Breast epithelium (tissue), 4 donors: Measurements from ENCODE around the gene DYNC1H1. TPM values are rescaled to one million over a fixed set of nuclear protein-coding genes. Genes with fewer than 3 reads are reported as not detected.
A peak's percentile ranks its signal among the peaks of the same experiment; 100 is the strongest.
"Not testable (repeated sequence)": the region's sequence is repeated elsewhere in the genome, so short reads cannot be mapped to it uniquely, and the experiment has no call there.

Experiments
- DNase-seq, 2 donors: peaks; one replicate each; pipeline ENCODE4 v3.0.0-alpha.2; 2019; ENCODE audit warnings: low spot score in 2 of 2
- H3K27ac ChIP-seq, 2 donors: fragments of 200-600 bp; sonication (generic) in 1 of 2; one replicate each; pipeline ENCODE4 v1.5.1; 2016 to 2019; ENCODE audit warnings: mild to moderate bottlenecking in 1 of 2
- H3K27me3 ChIP-seq, 2 donors: fragments of 200-600 bp; sonication (generic) in 1 of 2; one replicate each; pipeline versions ENCODE4 v1.5.1 to v1.6.0; 2017 to 2019; ENCODE audit warnings: control low read depth in 1 of 2, mild to moderate bottlenecking in 1 of 2
- H3K36me3 ChIP-seq: fragments of 200-600 bp; one replicate; pipeline ENCODE4 v1.5.1; 2019
- H3K4me1 ChIP-seq, 2 donors: fragments of 200-600 bp; sonication (generic); one replicate each; pipeline ENCODE4 v1.5.1; 2016 to 2019; ENCODE audit warnings: control low read depth in 1 of 2
- H3K4me3 ChIP-seq, 3 donors: fragments of 200-600 bp; sonication (generic); 1 replicate in 2 of 3; 2 replicates in 1 of 3; pipeline ENCODE4 v1.5.1; 2016 to 2019; ENCODE audit warnings: mild to moderate bottlenecking in 3 of 3, moderate library complexity in 2 of 3
- H3K9me3 ChIP-seq, 2 donors: fragments of 200-600 bp; sonication (generic) in 1 of 2; one replicate each; pipeline ENCODE4 v1.5.1; 2016 to 2019; ENCODE audit warnings: control low read depth in 1 of 2
- POLR2A ChIP-seq: fragments of 450-650 bp; IDR thresholded peaks from one replicate; pipeline ENCODE4 v1.6.1; 2016; ENCODE audit warnings: antibody characterized with exemption, mild to moderate bottlenecking, moderate library complexity
- POLR2AphosphoS5 ChIP-seq, 3 donors: sonication (generic); formaldehyde crosslinking; IDR thresholded peaks; one replicate each; pipeline ENCODE4 v1.6.1; 2017; ENCODE audit warnings: antibody characterized with exemption in 3 of 3
- intact Hi-C: fragments of 100-400 bp; cut with DNase I; formaldehyde crosslinking; loops from one replicate; pipeline ENCODE4 v1.15.1; 2023; ENCODE audit warnings: low total_unique reads
- total RNA-seq, 3 donors: library from RNA; depleted of rRNA; stranded (reverse); fragments of >200 nt; gene quantifications; one replicate each; pipeline ENCODE4 v1.1.0, GENCODE V29; 2016
- TF ChIP-seq, protein P1 (sequence below), 3 donors: fragments of 450-650 bp; IDR thresholded peaks; one replicate each; pipeline ENCODE4 v1.5.1; 2016 to 2017; ENCODE audit warnings: antibody characterized with exemption in 3 of 3, mild to moderate bottlenecking in 3 of 3, moderate library complexity in 3 of 3

The DYNC1H1 gene
- total RNA-seq, 3 donors from 2014 or later: 355 to 424 (median 391) TPM

DNA sequence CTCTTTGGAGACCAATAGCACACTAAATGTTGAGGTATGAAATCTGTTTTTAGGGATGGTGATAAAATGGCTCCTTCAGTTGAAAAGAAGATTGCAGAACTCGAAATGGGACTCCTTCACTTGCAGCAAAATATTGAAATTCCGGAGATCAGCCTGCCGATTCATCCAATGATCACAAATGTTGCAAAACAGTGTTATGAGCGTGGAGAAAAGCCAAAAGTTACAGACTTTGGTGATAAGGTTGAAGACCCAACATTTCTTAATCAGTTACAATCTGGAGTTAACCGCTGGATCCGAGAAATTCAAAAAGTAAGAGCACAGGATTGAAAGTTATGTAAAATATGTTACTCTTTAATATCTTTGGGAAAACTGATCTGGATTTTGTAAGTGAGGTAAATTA lies 15.3 kb downstream of the DYNC1H1 start:
- Histone ChIP-seq H3K4me1 (peaks cover 0 to 7% of the 10 kb centered on the region in 2 donors), H3K9me3 (no peaks in the 10 kb centered on the region), H3K36me3 (no peaks in the 10 kb centered on the region), H3K4me3 (no peak overlapping the region), H3K27ac (peak overlapping the region; percentile 83 to 89), H3K27me3 (no peaks in the 10 kb centered on the region)
- no peak for DNase-seq
- intact Hi-C loops: no loop called here
- TF ChIP-seq POLR2A (no peak), POLR2AphosphoS5 (IDR thresholded peaks at IDR 0.05) (no peak)
- TF ChIP-seq, protein P1, sequence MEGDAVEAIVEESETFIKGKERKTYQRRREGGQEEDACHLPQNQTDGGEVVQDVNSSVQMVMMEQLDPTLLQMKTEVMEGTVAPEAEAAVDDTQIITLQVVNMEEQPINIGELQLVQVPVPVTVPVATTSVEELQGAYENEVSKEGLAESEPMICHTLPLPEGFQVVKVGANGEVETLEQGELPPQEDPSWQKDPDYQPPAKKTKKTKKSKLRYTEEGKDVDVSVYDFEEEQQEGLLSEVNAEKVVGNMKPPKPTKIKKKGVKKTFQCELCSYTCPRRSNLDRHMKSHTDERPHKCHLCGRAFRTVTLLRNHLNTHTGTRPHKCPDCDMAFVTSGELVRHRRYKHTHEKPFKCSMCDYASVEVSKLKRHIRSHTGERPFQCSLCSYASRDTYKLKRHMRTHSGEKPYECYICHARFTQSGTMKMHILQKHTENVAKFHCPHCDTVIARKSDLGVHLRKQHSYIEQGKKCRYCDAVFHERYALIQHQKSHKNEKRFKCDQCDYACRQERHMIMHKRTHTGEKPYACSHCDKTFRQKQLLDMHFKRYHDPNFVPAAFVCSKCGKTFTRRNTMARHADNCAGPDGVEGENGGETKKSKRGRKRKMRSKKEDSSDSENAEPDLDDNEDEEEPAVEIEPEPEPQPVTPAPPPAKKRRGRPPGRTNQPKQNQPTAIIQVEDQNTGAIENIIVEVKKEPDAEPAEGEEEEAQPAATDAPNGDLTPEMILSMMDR (IDR thresholded peaks at IDR 0.05): no peak

DNA sequence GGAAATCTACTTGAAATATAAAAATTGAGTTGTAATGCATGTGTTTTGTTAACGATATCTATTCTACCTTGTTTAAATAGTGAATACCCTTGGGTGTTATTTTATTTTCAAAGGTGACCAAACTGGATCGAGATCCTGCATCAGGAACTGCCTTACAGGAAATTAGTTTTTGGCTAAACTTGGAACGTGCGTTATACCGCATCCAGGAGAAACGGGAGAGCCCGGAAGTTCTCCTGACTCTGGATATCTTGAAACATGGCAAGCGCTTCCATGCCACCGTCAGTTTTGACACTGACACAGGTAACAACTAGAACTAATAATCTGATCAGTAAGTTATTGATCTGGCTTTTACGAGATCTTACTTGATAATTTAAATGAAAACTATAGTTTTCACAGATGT lies 15.9 kb downstream of the DYNC1H1 start:
- intact Hi-C loops: no loop called here
- no peaks in the 10 kb centered on the region for H3K9me3 ChIP-seq
- peak overlapping the region; percentile 83 to 89 for H3K27ac ChIP-seq
- H3K4me3 ChIP-seq: no peak overlapping the region
- DNase-seq: peak in 1 of 2 donors; percentile 34
- TF ChIP-seq, protein P1 (IDR thresholded peaks at IDR 0.05): no peak
- TF ChIP-seq POLR2A (no peak), POLR2AphosphoS5 (IDR thresholded peaks at IDR 0.05) (no peak)
- H3K4me1 ChIP-seq: peaks cover 0 to 7% of the 10 kb centered on the region in 2 donors
- no peaks in the 10 kb centered on the region for H3K27me3 ChIP-seq
- H3K36me3 ChIP-seq: no peaks in the 10 kb centered on the region

DNA sequence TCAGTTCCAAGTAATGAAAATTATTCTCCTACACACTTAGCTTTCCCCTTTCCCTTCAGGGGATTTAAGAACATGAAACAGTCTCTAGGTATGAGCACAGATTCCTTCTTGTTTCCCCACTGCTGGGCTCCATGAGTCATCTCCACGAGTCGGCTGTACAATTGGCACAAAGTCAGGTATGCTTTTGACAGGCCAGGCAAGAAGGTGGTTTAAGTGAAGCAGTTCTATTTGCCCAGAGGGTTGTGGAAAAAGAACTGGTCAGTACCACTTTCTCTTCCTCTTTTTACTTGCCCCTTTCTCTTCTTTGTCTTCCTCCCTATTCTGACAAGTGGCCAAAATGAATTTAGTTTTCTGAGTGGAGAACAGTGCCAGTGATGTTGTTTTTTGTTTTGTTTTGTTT lies 16.3 kb downstream of the DYNC1H1 start:
- H3K9me3 ChIP-seq: no peaks in the 10 kb centered on the region
- TF ChIP-seq POLR2AphosphoS5 (IDR thresholded peaks at IDR 0.05) (peak; percentile 45 to 79 (median 77)), POLR2A (no peak)
- TF ChIP-seq, protein P1 (IDR thresholded peaks at IDR 0.05): no peak
- H3K27me3 ChIP-seq: no peaks in the 10 kb centered on the region
- H3K27ac ChIP-seq: peak overlapping the region; percentile 83 to 89
- peak; percentile 71 to 95 for DNase-seq
- H3K4me1 ChIP-seq: peaks cover 0 to 7% of the 10 kb centered on the region in 2 donors
- H3K4me3 ChIP-seq: no peak overlapping the region
- peaks cover 3% of the 10 kb centered on the region for H3K36me3 ChIP-seq
- intact Hi-C loops: no loop called here

DNA sequence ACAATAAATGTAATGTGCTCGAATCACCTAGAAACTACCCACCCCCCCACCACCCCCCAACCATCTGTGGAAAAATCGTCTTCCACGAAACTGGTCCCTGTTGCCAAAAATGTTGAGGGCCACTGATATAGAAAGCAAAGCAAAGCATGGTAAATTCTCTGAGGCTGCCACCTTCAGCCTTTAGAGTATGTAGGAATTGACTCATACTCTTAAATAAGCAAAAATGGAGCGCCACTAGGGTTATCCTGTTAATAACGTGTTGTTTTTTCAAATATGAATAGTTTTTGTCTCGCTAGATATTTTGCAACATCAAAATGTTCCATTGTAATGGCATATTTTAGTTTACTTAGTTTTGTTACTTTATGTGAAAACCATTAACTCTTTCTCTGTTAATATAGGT lies 18.2 kb downstream of the DYNC1H1 start:
- H3K27ac ChIP-seq: peak overlapping the region in 1 of 2 donors; percentile 89
- intact Hi-C loops: no loop called here
- peaks cover 16% of the 10 kb centered on the region for H3K36me3 ChIP-seq

DNA sequence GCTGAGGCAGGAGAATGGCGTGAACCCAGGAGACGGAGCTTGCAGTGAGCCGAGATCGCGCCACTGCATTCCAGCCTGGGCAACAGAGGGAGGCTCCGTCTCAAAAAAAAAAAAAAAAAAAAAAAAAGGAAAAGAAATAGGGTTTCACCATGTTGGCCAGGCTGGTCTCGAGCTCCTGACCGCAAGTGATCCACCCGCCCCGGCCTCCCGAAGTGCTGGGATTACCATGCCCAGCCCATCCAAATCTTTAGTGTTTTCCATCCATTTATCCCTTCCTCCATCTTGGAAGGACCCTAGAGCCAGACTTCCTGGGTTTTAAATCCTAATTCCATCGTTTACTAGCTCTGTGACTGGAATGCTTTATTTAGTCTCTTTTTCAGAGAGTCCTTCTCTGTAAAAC lies 20.5 kb downstream of the DYNC1H1 start:
- H3K4me1 ChIP-seq, H3K4me3 ChIP-seq, H3K27ac ChIP-seq, DNase-seq, H3K27me3 ChIP-seq, intact Hi-C loops, H3K9me3 ChIP-seq: not testable (repeated sequence)
- peaks cover 22% of the 10 kb centered on the region for H3K36me3 ChIP-seq

More for the DNA sequence above, 18.2 kb downstream of the DYNC1H1 start:
- Histone ChIP-seq H3K4me3 (no peak overlapping the region), H3K27me3 (no peaks in the 10 kb centered on the region), H3K9me3 (no peaks in the 10 kb centered on the region), H3K4me1 (peaks cover 0 to 7% of the 10 kb centered on the region in 2 donors)
- DNase-seq: no peak
- TF ChIP-seq, protein P1 (IDR thresholded peaks at IDR 0.05): no peak
- TF ChIP-seq POLR2A (no peak), POLR2AphosphoS5 (IDR thresholded peaks at IDR 0.05) (no peak)

DNA sequence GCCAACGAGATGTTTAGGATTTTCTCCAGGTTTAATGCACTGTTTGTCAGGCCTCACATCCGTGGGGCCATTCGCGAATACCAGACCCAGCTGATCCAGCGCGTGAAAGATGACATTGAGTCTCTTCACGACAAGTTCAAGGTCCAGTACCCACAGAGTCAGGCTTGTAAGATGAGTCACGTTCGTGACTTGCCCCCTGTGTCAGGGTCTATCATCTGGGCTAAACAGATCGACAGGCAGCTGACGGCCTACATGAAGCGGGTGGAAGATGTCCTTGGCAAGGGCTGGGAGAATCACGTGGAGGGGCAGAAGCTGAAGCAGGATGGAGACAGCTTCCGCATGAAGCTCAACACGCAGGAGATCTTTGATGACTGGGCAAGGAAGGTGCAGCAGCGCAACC lies 21.6 kb downstream of the DYNC1H1 start:
- DNase-seq: no peak
- peaks cover 22% of the 10 kb centered on the region for H3K36me3 ChIP-seq
- H3K9me3 ChIP-seq: no peaks in the 10 kb centered on the region
- H3K4me3 ChIP-seq: no peak overlapping the region
- intact Hi-C loops: loop anchor here (1.0 kb wide), 1 partner anchor 24 kb away; no protein-coding TSS in a partner anchor
- H3K27ac ChIP-seq: no peak overlapping the region
- TF ChIP-seq POLR2AphosphoS5 (IDR thresholded peaks at IDR 0.05): no peak
- H3K27me3 ChIP-seq: no peaks in the 10 kb centered on the region
- H3K4me1 ChIP-seq: peaks cover 0 to 7% of the 10 kb centered on the region in 2 donors
